Liver (tissue), 9 donors: ENCODE results near the gene PSAT1. TPM values are rescaled to one million over a fixed set of nuclear protein-coding genes. Genes with fewer than 3 reads are reported as not detected.

Experiments used
- DNase-seq: peaks from one replicate; pipeline ENCODE4 v3.0.0-alpha.2; 2017; ENCODE audit warnings: low spot score
- H3K27ac ChIP-seq, 2 donors: one replicate each; pipeline ENCODE4 v1.7.0; 2013; ENCODE audit warnings: inconsistent platforms in 2 of 2, low read length in 2 of 2, control low read depth in 1 of 2, low read depth in 1 of 2, mild to moderate bottlenecking in 1 of 2
- H3K27me3 ChIP-seq, 4 donors: one replicate each; pipeline versions ENCODE4 v1.6.1 to v1.7.0; 2013; ENCODE audit warnings: low read length in 3 of 4, inconsistent platforms in 1 of 4, mild to moderate bottlenecking in 1 of 4, moderate library complexity in 1 of 4; ENCODE audit not compliant: control insufficient read depth in 4 of 4, insufficient read depth in 4 of 4
- H3K36me3 ChIP-seq, 4 donors: one replicate each; pipeline versions ENCODE4 v1.6.1 to v1.7.0; 2013; ENCODE audit warnings: low read length in 3 of 4, mild to moderate bottlenecking in 3 of 4, low read depth in 1 of 4, moderate library complexity in 1 of 4; ENCODE audit not compliant: control insufficient read depth in 4 of 4, insufficient read depth in 3 of 4
- H3K4me1 ChIP-seq, 4 donors: one replicate each; pipeline versions ENCODE4 v1.6.1 to v1.7.0; 2013; ENCODE audit warnings: low read length in 3 of 4, mild to moderate bottlenecking in 3 of 4, moderate library complexity in 1 of 4; ENCODE audit not compliant: control insufficient read depth in 4 of 4, insufficient read depth in 4 of 4
- H3K4me3 ChIP-seq, 3 donors: one replicate each; pipeline versions ENCODE4 v1.6.1 to v1.7.0; 2013; ENCODE audit warnings: low read length in 3 of 3, control low read depth in 1 of 3, low read depth in 1 of 3, mild to moderate bottlenecking in 1 of 3
- H3K9ac ChIP-seq, 2 donors: one replicate each; pipeline ENCODE4 v1.7.0; 2013; ENCODE audit warnings: low read length in 2 of 2, mild to moderate bottlenecking in 2 of 2, moderate library complexity in 2 of 2, control low read depth in 1 of 2, low read depth in 1 of 2
- H3K9me3 ChIP-seq, 4 donors: one replicate each; pipeline versions ENCODE4 v1.6.1 to v1.7.0; 2013; ENCODE audit warnings: low read length in 3 of 4; ENCODE audit not compliant: control insufficient read depth in 4 of 4
- ATF3 ChIP-seq: IDR thresholded peaks from 2 replicates; pipeline ENCODE4 v1.6.1; 2016; ENCODE audit warnings: antibody characterized with exemption
- CTCF ChIP-seq: fragments of 150-350 bp; IDR thresholded peaks from 2 replicates; pipeline ENCODE4 v1.5.1; 2017; ENCODE audit warnings: improper control_type of control experiment, low read depth, low read length; ENCODE audit not compliant: missing input control
- EGR1 ChIP-seq, 2 donors: IDR thresholded peaks; 2 replicates each; pipeline ENCODE4 v1.6.1; 2016 to 2018; ENCODE audit warnings: antibody characterized with exemption in 2 of 2, low read depth in 2 of 2
- FOXA1 ChIP-seq: IDR thresholded peaks from 2 replicates; pipeline ENCODE4 v1.6.1; 2016; ENCODE audit warnings: antibody characterized with exemption
- FOXA2 ChIP-seq: IDR thresholded peaks from 2 replicates; pipeline ENCODE4 v1.6.1; 2016; ENCODE audit warnings: antibody characterized with exemption
- GABPA ChIP-seq, 2 donors: IDR thresholded peaks in 1 of 2; conservative IDR thresholded peaks in 1 of 2; 2 replicates each; pipeline ENCODE4 v1.6.1; 2016; ENCODE audit warnings: antibody characterized with exemption in 2 of 2, mild to moderate bottlenecking in 1 of 2, moderate library complexity in 1 of 2
- HNF4A ChIP-seq, 2 donors: conservative IDR thresholded peaks; 2 replicates each; pipeline ENCODE4 v1.6.1; 2016; ENCODE audit warnings: antibody characterized with exemption in 2 of 2, mild to moderate bottlenecking in 2 of 2
- HNF4G ChIP-seq: IDR thresholded peaks from 2 replicates; pipeline ENCODE4 v1.6.1; 2016; ENCODE audit warnings: antibody characterized with exemption
- JUND ChIP-seq, 2 donors: IDR thresholded peaks; 2 replicates each; pipeline ENCODE4 v1.6.1; 2016; ENCODE audit warnings: antibody characterized with exemption in 2 of 2
- RAD21 ChIP-seq, 2 donors: IDR thresholded peaks; 2 replicates each; pipeline ENCODE4 v1.6.1; 2016; ENCODE audit warnings: antibody characterized with exemption in 2 of 2, mild to moderate bottlenecking in 2 of 2
- RXRA ChIP-seq, 2 donors: IDR thresholded peaks; 2 replicates each; pipeline ENCODE4 v1.6.1; 2017 to 2018; ENCODE audit warnings: antibody characterized with exemption in 2 of 2, mild to moderate bottlenecking in 1 of 2
- TAF1 ChIP-seq: conservative IDR thresholded peaks from 2 replicates; pipeline ENCODE4 v1.6.1; 2016; ENCODE audit warnings: antibody characterized with exemption, mild to moderate bottlenecking
- YY1 ChIP-seq: IDR thresholded peaks from 2 replicates; pipeline ENCODE4 v1.6.1; 2016; ENCODE audit warnings: antibody characterized with exemption, mild to moderate bottlenecking
- ZBTB33 ChIP-seq: IDR thresholded peaks from 2 replicates; pipeline ENCODE4 v1.6.1; 2016; ENCODE audit warnings: antibody characterized with exemption
- WGBS: extraction: QIAGEN DNeasy Blood & Tissue Kit; methylation state at CpG from one replicate; pipeline ENCODE4 v1.1.7; 2013; 5-methylcytosine and 5-hydroxymethylcytosine counted together
- polyA plus RNA-seq, 2 donors: library from polyadenylated mRNA; stranded (reverse) in 1 of 2; unstranded in 1 of 2; fragments of 200-250 nt in 1 of 2; fragments of >200 nt in 1 of 2; fragmentation: Nextera tagmentation in 1 of 2; extraction: Ambion mirVana in 1 of 2; gene quantifications; one replicate each; pipeline versions ENCODE4 v1.2.1 to v1.2.3, GENCODE V29; 2013 to 2015
- total RNA-seq, 2 donors: library from RNA; depleted of rRNA; stranded (reverse); fragments of >200 nt; gene quantifications; one replicate each; pipeline ENCODE4 v1.2.3, GENCODE V29; 2014
- TF ChIP-seq, protein P1 (sequence below): IDR thresholded peaks from 2 replicates; pipeline ENCODE4 v1.6.1; 2016; ENCODE audit warnings: antibody characterized with exemption
- donor health status: healthy.
- donor health status: healthy.
- donor health status: healthy.
- donor health status: healthy.
- donor health status: healthy.

PSAT1 gene
- total and polyA plus RNA-seq, 4 donors, result 28.0 to 156 (median 66.8) TPM

DNA sequence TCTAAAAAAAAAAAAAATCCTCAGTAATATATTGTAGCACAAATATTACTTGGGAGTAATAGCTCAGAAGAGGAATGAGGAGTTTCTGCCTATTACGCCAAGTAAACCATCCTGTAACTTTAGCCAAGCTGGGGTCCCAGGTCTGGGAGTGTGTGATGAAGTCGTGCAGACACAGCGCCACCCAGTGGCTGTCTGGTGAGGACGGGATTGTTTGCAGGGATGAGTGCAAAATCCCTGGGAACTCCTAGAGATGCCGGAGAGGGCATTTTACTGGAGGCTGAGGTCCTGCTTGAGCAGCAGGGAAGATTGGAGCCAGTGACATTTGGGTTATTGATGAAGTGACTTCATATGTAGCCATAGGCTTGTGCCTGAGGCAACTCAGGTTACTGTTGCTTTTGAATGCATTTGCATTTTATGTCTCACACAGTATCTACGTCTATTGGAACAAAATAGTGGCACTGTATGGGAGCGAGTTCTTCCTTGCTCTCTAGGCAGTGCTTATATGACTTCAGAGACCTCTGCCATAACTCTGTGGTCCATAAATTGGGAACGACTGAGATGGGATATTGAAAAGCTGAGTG is 72.8 kb downstream of the PSAT1 start:
- H3K27me3 ChIP-seq, result no peaks in the 10 kb centered on the region
- no peak overlapping the region for H3K4me3 ChIP-seq
- H3K9ac ChIP-seq, result no peak overlapping the region
- WGBS, result 32% methylated on average over 8 of the region's 8 CpGs
- H3K4me1 ChIP-seq, result peaks cover 0 to 18% (median 0%) of the 10 kb centered on the region in 4 donors
- TF ChIP-seq RAD21 (IDR thresholded peaks at IDR 0.05), result peak; percentile 82 to 87
- TF ChIP-seq ZBTB33, result no peak
- TF ChIP-seq CTCF, result peak; percentile 77
- DNase-seq, result peak; percentile 72
- no peak overlapping the region for H3K27ac ChIP-seq
- no peaks in the 10 kb centered on the region for H3K36me3 ChIP-seq
- no peaks in the 10 kb centered on the region for H3K9me3 ChIP-seq

GRCh38 chr9:78370991-78371390 is 74.1 kb downstream of the PSAT1 start:
- Histone ChIP-seq H3K27me3 (no peaks in the 10 kb centered on the region), H3K9ac (peak overlapping the region in 1 of 2 donors; percentile 16), H3K4me1 (peaks cover 0 to 18% (median 0%) of the 10 kb centered on the region in 4 donors), H3K4me3 (peak overlapping the region; percentile 26 to 78 (median 51)), H3K27ac (no peak overlapping the region), H3K36me3 (no peaks in the 10 kb centered on the region), H3K9me3 (no peaks in the 10 kb centered on the region)
- TF ChIP-seq EGR1 (IDR thresholded peaks at IDR 0.05; ENCODE audit: low read depth in 2 of 2) (no peak), FOXA2 (no peak), YY1 (peak; percentile 61), HNF4A (conservative IDR thresholded peaks at IDR 0.05) (peak in 1 of 2 donors; percentile 6), CTCF (no peak)
- 45% methylated on average over 7 of the region's 7 CpGs for WGBS
- no peak for DNase-seq

DNA sequence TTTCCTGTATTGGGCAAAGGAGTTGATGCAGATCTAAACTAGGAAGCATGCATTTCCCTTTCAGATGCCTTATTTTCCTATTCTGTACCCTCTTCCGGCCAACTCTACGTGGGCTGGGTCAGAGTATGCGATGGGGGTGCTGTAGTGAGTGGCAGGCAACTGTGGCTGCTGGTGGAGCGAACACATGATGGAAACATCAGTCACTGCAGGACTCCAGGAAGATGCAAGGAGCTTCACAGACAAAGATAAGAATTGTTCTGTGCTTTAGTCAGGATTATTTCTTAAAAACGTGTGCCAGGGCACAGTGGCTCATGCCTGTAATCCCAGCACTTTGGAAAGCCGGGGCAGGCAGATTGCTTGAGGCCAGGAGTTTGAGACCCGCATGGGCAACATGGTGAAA is 75.1 kb downstream of the PSAT1 start:
- Histone ChIP-seq H3K4me1 (peaks cover 0 to 18% (median 0%) of the 10 kb centered on the region in 4 donors), H3K9ac (no peak overlapping the region), H3K36me3 (no peaks in the 10 kb centered on the region), H3K4me3 (no peak overlapping the region), H3K27ac (no peak overlapping the region), H3K27me3 (no peaks in the 10 kb centered on the region), H3K9me3 (no peaks in the 10 kb centered on the region)
- TF ChIP-seq FOXA2 (no peak), RAD21 (IDR thresholded peaks at IDR 0.05) (no peak), YY1 (no peak), FOXA1 (no peak), ATF3 (no peak), TAF1 (no peak), HNF4G (no peak), ZBTB33 (no peak), EGR1 (IDR thresholded peaks at IDR 0.05; ENCODE audit: low read depth in 2 of 2) (no peak), RXRA (IDR thresholded peaks at IDR 0.05) (no peak), GABPA (IDR thresholded peaks at IDR 0.05 in 1 of 2, conservative IDR thresholded peaks at IDR 0.05 in 1 of 2) (no peak), CTCF (no peak), JUND (IDR thresholded peaks at IDR 0.05) (no peak)
- TF ChIP-seq, protein P1, sequence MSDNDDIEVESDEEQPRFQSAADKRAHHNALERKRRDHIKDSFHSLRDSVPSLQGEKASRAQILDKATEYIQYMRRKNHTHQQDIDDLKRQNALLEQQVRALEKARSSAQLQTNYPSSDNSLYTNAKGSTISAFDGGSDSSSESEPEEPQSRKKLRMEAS, result no peak
- WGBS, result 78% methylated on average over 7 of the region's 7 CpGs
- no peak for DNase-seq
